NCI-H510A treated with DMSO at 0.1 percent for 48 hours (cell line): Measurements from ENCODE around the gene DBN1.

Experiments used
- DNase-seq: peaks from one replicate; lab custom pipeline; 2025; lab: John Stamatoyannopoulos, UW

Gene DBN1

DNA sequence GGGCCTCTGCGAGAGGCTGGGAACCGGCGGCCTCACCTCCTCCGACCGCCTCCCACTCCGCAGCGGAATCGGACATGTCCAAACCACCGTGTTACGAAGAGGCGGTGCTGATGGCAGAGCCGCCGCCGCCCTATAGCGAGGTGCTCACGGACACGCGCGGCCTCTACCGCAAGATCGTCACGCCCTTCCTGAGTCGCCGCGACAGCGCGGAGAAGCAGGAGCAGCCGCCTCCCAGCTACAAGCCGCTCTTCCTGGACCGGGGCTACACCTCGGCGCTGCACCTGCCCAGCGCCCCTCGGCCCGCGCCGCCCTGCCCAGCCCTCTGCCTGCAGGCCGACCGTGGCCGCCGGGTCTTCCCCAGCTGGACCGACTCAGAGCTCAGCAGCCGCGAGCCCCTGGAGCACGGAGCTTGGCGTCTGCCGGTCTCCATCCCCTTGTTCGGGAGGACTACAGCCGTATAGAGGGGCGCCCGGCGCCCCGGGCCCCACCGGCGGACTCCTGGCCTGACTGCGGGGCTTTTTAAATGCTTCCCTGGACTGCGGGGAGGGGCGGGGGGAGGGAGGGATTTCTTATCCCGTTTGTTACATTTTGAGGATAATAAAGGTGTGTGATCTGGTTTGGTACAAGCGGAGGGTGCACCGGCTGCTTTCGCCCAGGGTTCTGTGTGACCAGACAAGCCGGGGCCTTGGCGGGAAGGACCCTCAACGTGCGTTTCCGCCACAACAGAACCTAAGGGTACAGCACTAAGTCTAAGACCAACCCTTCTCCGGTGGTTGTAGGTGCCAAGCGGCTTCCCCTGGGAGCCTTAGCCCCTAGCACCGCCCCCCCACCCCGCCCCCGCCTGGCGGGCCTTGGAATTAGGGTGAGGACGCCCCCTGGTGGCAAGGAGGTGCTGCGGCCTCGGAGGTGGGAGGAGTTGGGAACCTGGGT lies 17.5 kb downstream of the DBN1 start:
- DNase-seq, result peak; percentile 57

DNA sequence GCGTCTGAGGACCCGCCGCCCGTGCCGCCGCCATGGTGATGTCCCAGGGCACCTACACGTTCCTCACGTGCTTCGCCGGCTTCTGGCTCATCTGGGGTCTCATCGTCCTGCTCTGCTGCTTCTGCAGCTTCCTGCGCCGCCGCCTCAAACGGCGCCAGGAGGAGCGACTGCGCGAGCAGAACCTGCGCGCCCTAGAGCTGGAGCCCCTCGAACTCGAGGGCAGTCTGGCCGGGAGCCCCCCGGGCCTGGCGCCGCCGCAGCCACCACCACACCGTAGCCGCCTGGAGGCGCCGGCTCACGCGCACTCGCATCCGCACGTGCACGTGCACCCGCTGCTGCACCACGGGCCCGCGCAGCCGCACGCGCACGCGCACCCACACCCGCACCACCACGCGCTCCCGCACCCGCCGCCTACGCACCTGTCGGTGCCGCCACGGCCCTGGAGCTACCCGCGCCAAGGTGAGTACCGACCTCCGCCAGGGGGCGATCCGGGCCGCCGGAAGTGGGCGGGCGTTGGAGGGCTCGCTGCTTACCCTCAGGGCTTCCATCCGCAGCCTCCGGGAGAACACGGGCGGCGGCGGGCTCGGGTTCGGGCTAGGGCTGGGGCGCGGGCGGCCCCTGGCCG lies 18.3 kb downstream of the DBN1 start:
- DNase-seq, result peak; percentile 61

DNA sequence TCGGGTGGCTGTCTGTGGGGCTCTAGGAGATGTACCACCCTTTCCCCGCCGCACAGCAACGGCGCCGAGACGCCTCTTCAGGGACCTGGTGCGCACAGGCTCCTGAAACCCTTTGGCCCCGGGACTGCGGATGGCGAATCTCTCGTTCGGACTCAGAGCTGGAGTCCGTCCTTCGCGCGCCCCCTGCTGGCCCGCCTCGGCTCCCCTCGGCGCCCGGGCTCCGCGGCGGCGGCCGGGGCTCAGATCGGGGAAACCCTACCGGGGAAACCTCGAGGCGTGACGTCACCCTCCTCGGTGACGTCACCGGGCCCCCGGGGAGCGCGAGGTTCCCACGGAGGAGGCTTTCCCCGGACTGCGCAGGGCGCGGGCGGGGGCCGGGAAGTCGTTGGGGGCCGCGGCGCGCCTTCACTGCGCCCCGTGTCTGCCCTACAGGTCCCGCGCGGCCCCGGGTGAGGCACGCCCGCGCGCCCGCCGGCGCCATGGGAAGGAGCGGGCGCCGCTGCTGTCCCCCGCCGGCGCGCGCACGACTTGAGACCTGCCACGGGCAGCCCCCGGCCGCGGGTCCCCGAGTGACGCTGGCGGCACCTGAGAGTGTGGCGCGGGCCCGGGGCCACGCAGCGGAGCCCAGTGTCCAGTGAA lies 18.9 kb downstream of the DBN1 start:
- peak; percentile 77 for DNase-seq

DNA sequence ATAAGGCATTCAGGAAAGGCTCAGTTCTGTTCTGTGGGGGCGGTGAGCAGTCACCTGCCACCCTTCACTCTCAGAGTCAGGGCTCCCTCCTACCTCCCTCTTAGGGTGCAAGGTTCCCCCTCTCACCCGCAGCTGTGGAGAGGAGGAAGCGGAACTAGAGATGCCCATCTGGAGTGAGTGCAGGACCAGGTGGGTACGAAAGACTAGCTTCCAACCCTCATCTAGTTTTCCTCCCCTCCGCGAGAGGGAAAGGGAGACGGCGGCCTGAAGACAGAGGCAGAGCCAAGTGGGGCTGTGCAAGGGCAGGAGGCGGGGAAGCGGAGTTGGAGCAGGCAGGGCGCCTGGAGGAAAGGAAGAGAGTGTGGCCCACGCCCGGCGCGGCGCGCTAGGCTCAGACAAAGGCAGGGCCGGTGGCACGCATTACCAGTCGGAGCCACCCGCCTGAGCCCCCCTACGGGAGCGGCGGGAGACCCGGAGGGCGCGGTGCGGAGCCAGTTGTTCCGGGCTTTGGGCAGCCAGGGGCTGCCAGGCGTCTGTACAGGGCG lies 19.5 kb downstream of the DBN1 start:
- DNase-seq, result no peak

DNA sequence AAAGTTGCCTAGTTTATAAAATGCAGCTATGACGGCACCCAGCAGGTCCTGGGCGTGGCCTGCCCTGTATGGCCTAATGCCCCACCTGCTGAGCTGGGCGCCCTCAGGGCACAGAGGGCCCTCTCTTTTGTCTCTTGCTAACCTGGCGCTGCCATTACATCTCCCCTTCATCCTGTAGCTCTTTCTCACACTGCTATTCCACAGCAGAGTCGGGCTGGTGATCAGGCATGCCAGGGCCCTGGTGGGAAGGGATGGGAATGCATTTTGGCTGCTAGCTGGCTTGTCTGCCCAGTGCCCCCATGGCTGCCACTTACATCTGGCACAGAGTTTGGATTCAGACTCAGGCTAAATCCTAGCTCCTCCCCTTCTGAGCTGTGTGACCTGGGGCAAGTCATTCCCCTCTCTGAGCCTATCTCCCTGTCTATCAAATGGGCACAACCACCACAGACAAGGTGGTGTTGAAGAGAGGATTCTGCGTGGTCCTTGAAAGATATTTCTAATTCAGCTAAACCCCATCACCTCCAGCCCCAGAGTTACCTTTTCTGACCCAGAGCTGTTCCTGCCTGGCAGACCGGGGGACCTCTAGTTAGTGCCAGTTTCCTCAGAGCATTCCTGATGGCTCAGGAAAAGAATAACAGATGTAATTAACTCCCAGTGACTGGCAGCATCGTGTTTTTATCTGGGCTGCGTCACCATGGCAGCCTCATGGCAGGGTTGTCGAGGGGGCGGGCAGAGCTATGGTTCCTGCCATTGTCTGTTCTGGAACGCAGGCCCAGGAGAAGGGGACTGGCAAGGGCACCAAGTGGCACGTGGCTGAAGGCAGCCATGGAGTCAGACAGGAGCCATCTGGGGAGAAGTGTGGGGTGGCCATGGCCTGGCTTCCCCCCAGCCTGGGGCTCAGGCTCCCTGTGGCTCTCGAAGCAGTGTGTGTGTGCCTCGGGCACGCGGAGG lies 20.5 kb downstream of the DBN1 start:
- no peak for DNase-seq

DNA sequence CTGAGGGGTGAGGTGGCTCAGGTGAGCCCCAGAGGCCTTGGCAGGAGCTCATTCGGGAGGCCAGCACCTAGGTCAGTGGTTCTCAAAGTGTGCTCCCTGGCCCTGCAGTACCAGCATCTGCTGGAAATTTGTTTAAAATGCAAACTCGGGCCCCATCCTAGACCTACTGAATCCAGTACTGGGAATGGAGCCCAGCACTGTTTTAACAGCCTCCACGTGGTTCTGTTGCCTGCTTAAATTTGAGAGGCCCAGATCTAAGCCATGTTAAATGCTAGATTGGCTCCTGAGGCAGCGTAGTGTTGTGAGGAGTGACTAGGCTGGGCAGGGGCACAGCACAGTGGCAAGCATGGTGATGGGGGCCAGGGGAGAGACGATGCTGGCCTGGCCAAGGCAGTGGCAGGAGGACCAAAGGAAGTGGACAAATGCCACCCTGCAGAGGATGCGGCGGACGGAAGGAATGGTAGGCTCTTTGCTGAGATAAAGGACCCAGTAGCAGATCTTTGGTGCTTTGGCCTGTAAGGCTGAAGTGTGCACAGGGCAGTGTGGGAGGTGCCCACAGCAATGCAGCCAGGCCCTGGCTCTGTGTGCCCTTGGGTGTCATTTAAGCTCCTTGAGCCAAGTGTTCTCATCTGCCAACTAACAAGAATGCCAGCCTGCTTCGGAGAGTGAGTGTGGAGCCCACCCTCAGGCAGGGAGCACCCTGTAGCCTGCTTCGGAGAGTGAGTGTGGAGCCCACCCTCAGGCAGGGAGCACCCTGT lies 22.6 kb downstream of the DBN1 start:
- no peak for DNase-seq

DNA sequence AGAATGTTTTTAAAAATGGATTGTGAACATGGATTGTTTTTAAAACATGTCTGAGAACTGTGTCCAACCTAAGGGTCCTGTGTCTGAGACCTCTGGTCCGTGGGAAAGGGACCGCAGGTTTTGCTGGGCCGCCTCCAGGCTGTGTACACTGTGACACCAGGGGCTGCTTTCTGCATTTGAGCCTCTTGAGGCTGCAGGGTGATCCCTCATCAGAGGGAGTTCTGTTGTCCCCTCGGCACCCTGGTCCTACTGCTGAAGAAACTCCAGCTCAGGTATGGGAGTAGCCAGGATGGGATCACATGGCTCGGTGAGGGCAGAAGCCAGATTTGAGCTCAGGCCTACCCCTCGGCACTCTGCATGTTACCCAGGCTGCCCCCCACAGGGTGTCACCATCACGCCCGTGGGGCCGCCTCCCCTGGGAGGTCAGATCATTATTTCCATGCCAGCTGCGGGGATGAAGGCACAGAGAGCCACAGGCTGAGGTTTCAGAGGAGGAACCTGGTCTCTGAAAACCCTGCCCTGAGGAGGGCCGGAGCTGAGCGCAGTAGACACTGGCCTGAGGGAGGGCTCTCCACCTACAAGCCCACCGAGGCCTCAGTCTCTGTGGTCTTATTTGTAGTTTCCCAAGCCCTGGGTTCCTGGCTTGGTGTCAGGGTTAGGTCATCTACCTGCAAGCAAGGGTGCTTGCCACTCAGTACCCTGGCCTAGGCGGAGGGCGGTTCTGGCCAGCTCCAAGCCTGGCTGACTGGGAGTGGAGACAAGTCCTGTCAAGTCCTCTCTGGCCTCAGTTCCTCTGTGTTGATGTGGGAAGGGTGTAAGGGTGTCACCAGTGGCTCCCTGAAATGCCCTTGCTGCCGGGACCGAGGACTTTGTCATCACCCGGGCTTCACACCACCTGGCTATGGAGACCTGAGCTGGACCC lies 24.0 kb downstream of the DBN1 start:
- DNase-seq, result no peak

DNA sequence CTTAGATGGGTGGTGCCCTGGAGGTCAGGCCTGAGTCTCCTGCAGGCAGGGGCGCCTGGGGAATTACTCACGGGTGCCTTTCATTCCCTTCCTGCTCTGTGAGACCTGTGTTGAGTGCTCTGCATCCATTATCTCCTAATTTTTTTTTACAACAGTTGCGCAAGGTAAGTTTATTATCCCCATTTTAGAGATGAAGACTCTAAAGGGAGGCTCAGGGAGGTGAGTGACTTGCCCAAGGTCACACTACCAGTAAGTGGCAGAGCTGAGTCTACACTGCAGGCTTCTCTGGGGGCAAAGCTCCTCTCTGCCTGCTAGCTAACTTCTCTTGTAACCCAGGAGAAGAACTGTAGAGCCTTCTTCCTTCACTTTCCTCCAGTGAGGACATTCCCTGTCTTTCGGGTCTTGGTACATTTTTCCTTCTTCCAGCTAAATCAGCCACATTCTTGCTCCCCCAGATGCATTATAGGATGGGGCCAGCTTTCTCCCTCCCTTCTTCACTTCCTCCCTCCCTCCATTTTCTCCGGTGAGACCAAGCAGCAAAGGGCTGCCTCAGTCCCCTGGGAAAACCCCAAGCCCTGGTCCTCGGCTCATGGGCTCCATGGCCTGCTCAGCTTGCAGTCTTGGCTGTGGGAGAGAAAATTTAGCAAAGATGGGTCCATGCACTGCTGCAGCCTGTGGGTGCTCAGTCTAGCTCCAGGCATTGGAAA lies 25.0 kb downstream of the DBN1 start:
- no peak for DNase-seq

DNA sequence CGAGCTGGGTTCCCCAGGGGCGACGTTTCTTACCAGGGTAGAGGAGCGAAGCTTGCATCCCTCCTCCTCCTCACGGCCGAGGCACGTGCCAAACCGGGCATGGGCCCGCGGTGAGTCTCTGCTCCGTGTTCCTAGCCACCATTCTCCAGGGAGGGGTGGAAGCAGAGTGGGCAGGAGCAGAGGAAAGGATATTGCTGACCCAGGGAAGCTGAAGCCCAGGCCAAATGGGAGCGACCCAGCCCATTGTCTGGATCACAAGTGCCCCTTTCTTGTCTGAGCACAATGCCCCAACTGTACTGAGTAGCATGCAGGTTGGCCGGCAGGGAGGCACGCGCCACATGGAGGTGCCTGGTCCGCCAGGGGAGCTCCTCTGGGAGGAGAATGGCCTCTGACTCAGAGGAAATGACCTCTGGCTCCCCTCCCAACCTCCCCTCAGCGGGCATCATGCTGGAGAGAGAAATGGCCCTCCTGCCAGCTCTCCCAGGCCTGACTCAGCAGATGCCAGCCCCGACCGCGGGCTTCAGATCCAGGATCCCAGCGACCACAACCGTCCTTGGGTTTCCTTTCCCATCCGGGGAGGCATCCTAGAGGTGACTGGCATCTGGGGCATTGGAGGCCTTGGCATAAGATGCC lies 25.7 kb downstream of the DBN1 start:
- DNase-seq, result no peak

DNA sequence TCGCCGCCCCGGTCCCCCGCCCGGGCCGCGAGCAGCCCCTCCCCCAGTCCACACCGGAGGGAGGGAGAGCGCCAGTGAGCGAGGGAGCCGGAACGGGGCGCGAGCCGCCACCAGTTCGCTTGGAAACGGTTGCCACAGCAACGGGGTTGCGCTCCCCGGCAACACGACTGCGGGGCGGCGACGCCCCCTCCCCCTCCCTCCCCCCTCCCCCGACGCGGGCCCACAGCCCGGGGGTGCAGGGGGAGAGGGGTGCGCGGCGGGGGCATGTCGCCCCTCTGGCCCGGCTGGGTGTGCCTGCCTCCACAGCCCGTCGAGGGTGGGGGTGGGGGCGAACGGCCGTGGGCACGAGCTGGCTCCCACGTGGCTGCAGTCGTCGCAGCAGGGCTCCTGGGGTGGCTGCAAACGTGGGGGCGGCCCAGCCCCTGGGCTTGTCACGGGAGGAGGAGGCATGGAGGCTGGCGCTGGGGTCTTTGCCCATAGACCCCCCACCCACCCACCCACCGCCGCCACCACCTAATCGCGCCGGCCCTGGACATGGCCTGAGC lies 26.3 kb downstream of the DBN1 start:
- peak; percentile 40 for DNase-seq

DNA sequence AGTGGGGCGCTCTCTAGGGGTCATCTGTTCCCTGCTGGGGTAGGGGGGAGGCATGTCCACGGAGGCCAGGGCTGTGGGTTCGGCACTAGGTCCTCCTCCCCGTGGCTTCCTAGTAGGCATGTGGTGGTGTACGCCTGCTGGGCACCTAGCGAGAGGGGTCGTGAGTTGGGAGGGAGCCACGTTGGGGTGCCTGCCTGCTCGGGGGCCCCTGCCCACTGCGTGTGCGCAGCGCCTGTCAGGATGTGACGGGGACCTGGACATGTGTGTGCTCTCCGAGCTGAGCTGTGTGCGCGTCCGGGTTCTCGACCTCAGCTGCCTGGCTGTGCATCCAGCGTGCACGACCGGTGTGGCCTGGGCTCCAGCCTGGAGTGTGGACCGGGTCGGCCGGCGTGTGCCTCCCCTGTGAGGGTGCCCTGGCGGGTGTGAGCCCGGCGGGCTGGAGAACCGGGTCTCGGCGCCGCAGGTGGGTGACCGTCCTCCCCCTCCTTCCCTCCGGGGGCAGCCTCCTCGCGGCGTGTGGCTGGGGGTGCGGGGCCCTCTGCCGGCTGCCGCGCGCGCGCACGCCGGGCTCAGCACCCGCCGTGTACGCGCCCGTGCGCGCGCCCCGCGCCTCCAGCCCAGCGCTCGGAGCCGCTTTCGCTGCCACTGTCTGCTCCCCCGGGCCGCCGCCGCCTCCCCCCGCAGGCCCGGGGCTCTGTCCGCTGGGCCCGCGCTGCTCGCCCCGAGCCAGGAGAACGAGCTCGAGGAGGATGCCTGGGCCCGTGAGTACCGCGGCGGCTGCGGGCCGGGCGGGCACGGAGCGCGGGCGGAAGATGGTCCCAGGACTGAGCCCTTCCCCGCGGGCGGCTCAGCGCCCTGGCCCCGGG lies 27.0 kb downstream of the DBN1 start, which contains the start of gene PRR7:
TSS of gene PRR7 (plus strand) at position 615 of the 866 bp plus-strand sequence. CDS start 8,254 bp downstream, outside the sequence.
- peak; percentile 40 for DNase-seq

DNA sequence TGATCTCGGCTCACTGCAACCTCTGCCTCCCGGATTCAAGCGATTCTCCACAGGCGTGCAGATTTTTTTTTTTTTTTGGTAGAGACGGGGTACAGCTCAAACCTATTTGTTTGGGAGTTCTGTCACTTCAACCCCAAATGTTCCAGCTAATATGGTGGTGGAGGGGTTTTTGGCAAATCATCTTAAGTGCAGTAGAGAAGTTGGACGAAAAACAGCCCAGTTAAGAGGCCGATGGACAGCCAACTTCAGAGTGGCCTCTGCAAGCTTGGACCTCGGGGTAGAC lies 27.6 kb downstream of the DBN1 start:
- DNase-seq, result no peak

DNA sequence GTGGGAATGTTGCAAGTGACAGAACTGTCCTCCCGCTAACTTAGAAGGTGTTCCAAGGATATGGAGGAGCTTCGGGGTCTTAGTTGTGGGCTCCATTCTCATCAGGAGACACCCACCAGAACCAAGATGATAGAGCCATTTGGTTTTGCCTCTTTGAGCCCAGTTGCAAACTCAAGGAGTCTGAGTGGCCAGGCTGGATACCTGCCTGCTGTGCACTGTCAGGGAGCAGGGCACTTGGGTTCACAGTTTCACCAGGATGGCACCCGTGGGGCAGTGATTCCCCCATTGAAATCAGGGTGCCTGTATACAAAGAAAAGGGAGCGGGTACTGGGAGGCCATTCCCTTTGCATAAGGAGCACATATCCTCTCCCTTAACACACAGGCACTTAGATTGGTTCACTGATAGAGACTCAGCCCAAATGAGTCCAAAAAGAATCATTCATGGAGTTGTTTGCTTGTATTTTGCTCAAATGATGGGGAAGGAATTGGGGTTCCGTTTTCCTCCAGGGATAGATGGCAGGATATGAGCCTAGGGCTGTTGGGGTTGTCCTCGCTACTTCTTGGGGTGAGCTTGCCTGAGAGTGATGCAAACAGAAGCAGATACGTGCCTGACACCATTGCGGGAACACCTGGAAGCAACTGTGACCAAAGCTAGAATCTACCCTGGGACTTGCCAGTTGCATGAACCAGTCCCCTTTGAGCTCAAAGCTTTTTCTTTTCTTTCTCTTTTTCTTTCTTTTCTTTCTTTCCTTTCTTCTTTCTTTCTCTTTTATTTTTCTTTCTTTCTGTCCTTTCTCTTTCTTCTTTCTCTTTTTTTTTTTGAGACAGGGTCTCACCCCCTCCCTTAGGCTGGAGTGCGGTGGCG lies 28.1 kb downstream of the DBN1 start:
- no peak for DNase-seq

DNA sequence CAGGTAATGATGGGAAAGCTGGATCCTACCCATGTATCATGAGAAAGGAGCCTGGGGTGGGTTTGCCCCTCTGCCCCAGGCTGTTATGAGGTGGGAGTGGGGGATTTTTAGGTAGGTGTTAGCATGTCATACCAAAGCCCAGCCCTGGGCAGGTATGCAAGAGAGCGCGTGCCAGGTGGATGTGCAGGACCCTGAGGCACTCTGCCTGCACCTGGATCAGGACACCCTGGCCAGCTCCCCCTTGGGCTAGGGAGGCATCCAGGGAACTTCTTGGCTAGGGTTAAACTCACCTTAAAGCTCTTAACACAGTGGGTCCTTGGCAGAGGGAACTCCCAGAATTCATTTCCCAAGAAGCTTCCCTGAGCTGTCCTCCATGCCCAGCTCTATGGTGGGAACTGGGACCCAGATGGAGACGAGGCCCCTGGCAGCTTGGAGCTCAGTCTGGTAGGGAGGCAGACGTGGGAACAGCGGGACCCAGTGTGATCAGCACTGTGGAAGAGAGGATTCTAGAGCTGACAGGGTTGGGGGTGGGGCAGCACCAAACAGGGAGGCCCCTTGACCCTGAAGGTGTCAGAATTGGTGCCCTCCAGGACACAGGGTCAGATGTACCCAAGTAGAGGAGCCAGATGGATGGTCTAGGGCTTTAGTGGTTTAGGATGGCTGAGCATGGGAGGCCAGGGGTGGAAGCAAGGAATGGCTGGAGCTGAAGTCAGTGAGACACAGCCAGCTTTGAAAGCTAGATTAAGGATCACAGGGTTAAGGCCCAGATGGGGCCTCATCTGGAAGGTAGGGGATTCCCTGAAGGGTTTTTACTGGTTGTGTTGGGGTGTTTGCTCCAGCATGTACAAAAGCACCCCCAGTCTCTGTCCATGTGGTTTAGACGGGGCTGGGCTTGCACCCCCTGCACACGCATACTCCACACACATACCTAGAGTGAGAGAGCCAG lies 29.1 kb downstream of the DBN1 start:
- DNase-seq, result no peak
